GM21723 (cell line): Measurements from ENCODE around the gene SH3GL2.
"Not testable (repeated sequence)": the region's sequence is repeated elsewhere in the genome, so short reads cannot be mapped to it uniquely, and the experiment has no call there.

ENCODE experiments used
- ATAC-seq: cut with Tn5 transposase; IDR thresholded peaks from one replicate; pipeline ENCODE4 v1.9.1; 2021; ENCODE audit warnings: mild to moderate bottlenecking, moderate library complexity; ENCODE audit not compliant: unreplicated experiment

SH3GL2 gene

GRCh38 chr9:17739736-17740135 is 160.9 kb downstream of the SH3GL2 start:
- ATAC-seq, result no peak

GRCh38 chr9:17742067-17742466 is 163.2 kb downstream of the SH3GL2 start:
- no peak for ATAC-seq

DNA sequence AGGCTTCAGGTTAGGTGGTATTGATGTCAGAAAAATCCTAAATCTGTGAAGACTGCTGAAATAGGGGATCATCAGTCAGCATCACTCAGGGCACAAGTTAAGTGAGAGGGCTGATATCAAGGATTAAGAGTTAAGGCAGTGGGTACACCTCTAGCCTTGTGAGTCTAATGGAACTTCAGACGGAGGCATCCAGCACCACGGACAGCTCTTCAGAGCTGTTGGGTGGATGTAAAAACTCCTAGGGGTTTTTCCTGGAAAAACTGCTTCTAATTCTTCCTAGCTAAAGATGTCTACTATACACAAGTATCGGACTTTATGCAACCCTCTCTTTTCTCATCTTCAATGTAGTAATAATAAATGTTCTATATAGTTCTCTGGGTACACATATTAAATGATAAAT is 165.9 kb downstream of the SH3GL2 start:
- no peak for ATAC-seq

- ATAC-seq, result no peak
Measured at GRCh38 chr9:17750269-17750668, 171.4 kb downstream of the SH3GL2 start.

GRCh38 chr9:17751486-17751885 is 172.6 kb downstream of the SH3GL2 start:
- no peak for ATAC-seq

- ATAC-seq, result no peak
Measured at GRCh38 chr9:17752021-17752420, 173.2 kb downstream of the SH3GL2 start.

DNA sequence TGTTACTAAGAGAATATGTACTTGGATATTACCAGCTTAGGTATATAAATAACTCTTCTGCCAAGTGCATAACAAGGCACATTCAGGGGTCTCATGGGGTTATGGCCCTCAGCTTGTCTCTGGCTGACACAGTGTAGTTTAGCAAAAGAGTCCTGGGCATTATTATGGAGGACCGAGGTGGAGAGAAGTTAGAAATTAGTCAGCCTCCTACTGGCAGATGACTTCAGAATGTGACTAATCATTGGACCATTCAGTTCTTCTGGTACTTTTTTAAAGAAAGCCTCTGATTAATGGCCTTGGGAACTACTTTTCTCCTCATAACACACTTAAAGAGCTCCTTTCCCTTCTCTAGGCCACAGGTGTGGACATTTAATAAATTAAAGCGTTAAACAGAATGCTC is 178.9 kb downstream of the SH3GL2 start:
- no peak for ATAC-seq

DNA sequence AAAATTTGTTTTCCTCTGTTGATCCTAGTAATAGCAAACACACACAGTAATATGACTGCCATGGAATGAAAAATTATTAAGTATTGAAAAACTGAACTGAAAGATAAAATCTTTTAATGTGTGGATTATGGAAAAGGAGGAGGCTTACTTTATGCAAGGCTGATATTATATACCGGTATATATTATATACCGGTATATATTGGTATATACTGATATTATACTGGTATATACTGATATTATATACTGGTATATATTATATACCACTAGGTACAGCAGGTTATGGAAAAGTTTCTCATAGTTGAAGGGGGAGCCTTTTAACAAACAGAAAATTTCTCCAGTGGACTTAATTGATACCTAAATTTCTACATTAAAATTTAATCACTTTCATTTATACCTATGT is 181.4 kb downstream of the SH3GL2 start:
- no peak for ATAC-seq

DNA sequence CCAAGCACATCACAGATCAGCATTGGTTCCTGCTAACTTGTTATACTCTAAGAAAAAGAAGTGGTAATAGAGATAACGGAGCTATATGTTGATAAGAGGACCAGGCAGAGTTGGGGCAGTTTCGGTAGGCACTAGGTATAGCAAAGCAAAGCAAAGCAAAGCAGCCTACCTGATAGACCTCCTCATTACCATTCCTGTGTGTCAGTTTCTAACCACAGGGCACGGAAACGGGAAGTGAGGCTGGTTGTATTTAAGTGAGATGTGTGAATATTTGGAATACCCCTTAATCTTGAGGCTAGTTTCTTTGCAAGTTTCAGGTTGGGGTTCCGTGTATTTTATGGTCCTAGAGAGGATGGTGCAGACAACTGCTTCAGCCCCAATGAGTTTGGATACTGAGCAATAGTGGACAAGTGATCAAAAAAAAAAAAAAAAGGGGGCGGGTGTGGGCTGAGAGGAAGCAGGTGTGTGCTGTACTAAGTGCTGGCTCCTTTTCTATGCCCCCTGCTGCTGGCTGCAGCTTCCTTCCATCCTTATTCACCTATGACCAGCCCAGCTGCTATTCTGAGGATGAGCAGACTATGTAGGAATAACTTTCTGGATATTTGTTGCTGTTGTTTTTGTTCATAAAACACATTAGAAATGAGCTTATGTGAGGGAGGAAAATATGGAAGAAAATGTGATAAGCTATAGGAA is 183.3 kb downstream of the SH3GL2 start:
- ATAC-seq, result no peak

- ATAC-seq, result no peak
Measured at GRCh38 chr9:17764306-17764705, 185.4 kb downstream of the SH3GL2 start.

- ATAC-seq, result not testable (repeated sequence)
Measured at GRCh38 chr9:17765131-17765530, 186.3 kb downstream of the SH3GL2 start.

DNA sequence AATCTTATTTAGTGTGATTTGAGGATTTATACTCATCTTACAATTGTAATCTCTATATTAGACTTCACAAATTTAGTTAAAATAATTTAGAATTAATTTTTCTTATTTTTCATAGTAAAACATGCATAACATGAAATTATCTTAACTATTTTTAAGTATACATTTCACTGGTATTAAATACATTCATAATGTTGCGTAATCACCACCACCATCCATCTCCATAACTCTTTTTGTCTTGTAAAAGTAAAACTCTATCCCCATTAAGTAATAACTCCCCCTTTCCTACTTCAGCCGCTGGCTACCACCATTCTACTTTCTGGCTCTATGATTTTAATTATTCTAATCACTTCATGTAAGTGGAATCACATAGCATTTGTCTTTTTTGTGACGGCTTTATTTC is 193.4 kb downstream of the SH3GL2 start:
- ATAC-seq, result no peak

DNA sequence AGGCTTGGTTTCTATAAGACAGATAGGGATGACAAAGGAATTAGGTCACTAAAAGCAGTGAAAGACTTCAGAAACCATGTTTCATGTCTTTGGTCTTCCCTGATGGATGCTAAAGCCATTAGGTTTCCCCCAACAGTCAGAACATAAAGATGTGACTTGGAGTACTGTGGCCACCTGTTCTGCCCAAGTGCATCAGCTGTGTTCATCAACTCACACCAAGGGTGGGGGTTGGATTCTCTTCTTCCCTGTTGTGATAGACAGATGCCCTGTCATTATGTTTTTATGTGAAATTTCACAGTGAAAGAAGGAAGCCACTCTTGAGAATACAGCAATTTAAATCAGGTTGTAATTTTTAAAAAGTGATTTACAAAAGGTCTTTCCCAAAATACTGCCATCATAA is 196.8 kb downstream of the SH3GL2 start:
- no peak for ATAC-seq

DNA sequence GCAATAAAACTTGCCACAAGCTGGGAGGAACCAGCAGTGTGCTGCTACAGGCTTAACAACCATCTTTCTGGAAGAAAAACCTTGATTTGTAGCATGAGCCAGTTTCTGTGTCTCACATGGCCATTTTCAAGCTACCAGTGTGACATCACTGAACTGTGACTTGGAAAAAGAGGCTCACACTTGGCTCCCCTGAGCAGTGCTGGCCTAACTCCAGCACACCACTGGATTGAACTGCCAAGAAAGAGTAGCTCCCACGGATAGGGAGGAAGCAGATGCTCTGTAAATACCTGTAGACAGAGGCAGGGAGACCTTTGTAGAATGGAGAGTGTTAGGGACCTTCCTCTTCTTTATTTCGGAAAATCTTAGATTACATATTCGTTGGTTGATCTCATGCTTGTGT is 197.9 kb downstream of the SH3GL2 start:
- no peak for ATAC-seq

GRCh38 chr9:17777465-17777864 is 198.6 kb downstream of the SH3GL2 start:
- no peak for ATAC-seq

- ATAC-seq, result no peak
Measured at GRCh38 chr9:17782430-17783149, 203.7 kb downstream of the SH3GL2 start.

DNA sequence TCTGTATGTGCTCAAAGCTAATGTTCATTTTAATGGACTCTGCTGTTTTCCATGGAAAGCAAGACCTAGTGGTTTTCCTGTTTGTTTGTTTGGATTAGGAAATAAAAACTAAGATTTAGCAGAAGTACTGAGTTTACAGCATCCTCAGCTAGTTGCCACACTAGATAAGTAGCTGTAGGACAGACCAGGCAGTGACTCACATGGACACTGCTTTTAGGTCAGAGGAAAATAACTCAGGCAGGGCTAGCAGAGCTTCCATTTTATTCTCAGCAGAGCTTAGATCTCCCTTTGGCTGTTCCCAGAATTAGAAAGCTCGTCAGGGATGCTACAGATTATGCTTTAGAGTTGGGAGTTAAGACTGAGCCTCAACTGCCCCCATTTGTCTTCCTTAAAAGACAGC is 204.4 kb downstream of the SH3GL2 start:
- ATAC-seq, result no peak

DNA sequence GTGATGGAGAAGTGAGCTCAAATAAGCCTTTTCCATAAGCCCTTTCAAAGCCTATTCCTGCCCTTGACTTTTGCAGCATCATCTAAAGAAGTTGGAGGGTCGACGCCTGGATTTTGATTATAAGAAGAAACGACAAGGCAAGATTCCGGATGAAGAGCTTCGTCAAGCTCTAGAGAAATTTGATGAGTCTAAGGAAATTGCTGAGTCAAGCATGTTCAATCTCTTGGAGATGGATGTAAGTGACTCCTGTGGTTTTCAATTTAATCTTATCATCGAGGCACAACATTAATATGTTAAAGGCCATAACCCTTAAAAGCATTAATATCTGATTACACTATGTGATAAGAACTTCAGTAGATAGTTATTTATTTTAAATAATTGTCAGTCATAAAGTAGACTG is 210.4 kb downstream of the SH3GL2 start:
- no peak for ATAC-seq

DNA sequence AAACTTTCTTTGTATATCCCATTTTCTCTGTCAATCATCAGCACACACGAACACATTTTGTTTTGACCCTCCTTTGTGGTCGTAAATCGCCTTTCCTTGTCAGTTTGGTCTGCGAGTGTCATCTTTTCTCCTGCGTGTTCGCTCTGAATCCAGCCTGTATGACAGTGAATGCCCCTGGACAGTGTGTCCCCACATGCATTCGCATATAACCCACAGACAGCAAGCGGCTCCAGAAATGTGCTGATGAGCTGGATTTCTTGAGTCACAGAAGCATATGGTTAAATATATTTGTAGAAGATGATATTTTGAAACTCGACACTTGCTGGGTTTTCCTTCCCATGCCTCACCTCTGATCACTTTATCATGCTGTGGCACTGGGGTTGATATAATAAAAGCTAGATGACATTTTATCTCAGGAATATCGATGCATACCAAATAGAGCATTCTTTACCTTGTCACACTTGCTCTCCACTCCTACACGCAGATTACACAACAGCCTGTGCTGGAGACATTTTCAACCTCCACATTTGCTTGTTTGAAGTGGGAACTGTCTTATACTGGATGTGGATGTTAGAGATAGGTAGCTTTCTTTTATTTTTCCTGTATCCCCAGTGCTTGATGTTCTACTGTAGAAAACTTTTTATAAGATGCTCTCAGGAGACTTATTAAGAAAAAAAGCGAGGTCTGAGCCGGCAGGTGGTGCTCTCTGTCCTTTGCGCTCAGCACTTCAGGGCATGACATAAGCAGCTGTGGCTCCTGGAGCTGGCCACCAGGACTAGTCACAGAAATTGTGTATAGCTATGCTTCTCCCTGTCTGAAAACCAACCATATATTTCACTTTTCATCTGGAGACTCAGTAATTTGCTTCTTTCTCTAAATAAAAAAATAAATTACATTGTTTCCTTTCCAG is 215.1 kb downstream of the SH3GL2 start:
- no peak for ATAC-seq

DNA sequence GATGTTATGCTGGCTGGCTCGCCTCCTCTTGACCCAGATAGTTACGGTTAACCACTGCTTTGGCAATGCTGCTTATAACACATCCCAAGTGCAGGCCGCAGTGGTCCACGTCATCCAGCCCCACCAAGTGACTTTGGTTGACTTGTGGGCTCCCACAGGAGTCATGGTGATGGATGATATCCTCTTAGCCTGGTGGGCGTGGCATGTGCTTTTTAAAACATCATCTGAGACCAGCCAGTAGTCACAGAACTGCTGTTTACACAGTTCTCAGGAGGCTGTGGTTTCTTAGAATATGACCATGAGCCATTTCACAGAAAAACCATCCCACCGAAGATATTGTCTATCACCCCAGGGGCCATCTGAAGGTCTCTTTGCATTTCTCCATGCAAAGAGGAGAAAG is 216.9 kb downstream of the SH3GL2 start:
- ATAC-seq, result no peak

DNA sequence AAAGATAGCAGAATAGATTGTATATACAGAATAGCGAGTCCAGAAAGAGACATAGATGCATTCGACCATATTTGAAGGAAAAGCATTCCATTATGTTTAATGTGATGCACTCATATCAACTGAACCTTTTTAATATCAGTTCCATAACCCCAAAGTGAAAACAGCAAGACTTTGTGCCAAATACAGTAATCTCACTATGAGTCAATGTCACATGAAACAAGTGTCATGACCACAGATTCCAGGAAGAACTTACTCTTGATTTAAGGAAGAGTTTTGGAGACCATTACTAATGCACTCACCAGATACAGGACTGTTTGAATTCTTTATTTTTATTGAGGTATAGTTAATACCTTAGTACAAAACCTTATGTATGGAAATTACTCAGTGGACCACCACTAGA is 220.5 kb downstream of the SH3GL2 start:
- ATAC-seq, result no peak

DNA sequence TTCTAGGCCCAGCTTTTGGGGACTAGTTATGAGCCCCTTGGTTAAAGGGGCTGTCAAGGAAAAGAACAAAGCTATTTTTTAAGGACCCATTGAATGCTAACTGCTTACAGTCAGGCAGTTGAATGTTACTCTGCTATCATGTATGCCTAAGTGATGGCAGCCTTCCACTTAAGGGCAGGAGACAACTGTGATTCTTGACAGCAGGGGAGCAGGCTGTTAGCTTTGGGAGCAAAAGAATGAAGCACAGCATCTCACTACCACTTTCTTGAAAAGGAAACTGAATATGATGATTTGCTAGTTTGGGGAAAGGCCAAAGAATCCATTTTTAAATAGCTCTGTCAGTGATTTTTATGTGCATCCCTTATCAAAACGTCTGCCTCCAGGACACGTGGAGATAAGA is 221.6 kb downstream of the SH3GL2 start:
- ATAC-seq, result no peak
